ENCODE results near the gene CSK. TPM values are rescaled to one million over a fixed set of nuclear protein-coding genes. Genes with fewer than 3 reads are reported as not detected.
A peak's percentile ranks its signal among the peaks of the same experiment; 100 is the strongest.
"Not testable (repeated sequence)": the region's sequence is repeated elsewhere in the genome, so short reads cannot be mapped to it uniquely, and the experiment has no call there.

The CSK gene
- total RNA-seq, 3 donors from 2014 or later (not counting 1 experiment from before 2014, with no cell fraction given): 282 to 334 (median 287) TPM

DNA sequence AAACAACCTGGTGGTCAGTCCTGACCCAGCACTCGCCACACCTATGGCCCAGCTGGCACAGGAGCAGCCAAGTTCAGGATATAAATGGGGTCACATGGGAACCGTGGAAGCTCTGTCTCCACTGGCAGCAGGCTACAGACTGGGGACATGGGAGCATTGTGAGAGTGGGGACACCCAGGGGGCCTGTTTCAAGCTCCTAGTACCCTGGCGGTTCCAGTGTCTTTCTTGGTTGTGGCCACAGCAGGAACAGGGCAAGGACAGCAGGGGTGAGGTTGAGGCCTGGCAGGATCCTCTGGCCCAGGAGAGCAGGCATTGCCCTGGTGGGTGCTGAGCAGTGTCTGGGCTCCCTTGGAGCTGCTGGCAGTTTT, 1.9 kb downstream of the CSK start:
- H3K9me3 Mint-ChIP-seq: no peaks in the 10 kb centered on the region
- peak overlapping the region; percentile 97 for H3K4me3 Mint-ChIP-seq
- ATAC-seq (no peak), DNase-seq (peak in 1 of 2 donors; percentile 43)
- H3K27me3 Mint-ChIP-seq (ENCODE audit: low read depth in 2 of 2): no peaks in the 10 kb centered on the region
- peak overlapping the region; percentile 92 for H3K4me3 ChIP-seq (ENCODE audit: low read length)
- no peaks in the 10 kb centered on the region for H3K36me3 Mint-ChIP-seq
- peak overlapping the region; percentile 95 to 100 for H3K27ac Mint-ChIP-seq
- intact Hi-C loops (cut with micrococcal nuclease): loop anchor here (10.0 kb wide), 2 partner anchors 421 to 671 kb away; partner anchors contain the start of genes C15orf39 and SIN3A
- no peaks in the 10 kb centered on the region for H3K9me3 ChIP-seq (ENCODE audit: control insufficient read depth, insufficient read depth, low read length)
- 2% methylated on average over 3 of the region's 3 CpGs for WGBS (ENCODE audit: insufficient coverage)
- TF ChIP-seq, protein P1, sequence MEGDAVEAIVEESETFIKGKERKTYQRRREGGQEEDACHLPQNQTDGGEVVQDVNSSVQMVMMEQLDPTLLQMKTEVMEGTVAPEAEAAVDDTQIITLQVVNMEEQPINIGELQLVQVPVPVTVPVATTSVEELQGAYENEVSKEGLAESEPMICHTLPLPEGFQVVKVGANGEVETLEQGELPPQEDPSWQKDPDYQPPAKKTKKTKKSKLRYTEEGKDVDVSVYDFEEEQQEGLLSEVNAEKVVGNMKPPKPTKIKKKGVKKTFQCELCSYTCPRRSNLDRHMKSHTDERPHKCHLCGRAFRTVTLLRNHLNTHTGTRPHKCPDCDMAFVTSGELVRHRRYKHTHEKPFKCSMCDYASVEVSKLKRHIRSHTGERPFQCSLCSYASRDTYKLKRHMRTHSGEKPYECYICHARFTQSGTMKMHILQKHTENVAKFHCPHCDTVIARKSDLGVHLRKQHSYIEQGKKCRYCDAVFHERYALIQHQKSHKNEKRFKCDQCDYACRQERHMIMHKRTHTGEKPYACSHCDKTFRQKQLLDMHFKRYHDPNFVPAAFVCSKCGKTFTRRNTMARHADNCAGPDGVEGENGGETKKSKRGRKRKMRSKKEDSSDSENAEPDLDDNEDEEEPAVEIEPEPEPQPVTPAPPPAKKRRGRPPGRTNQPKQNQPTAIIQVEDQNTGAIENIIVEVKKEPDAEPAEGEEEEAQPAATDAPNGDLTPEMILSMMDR (IDR thresholded peaks at IDR 0.05): no peak
- peaks cover 3% of the 10 kb centered on the region for H3K36me3 ChIP-seq (ENCODE audit: control insufficient read depth, insufficient read depth, low read length)
- H3K27me3 ChIP-seq (ENCODE audit: control insufficient read depth, insufficient read depth, low read length): no peaks in the 10 kb centered on the region
- H3K4me1 Mint-ChIP-seq: peaks cover 80 to 90% of the 10 kb centered on the region in 2 donors
- H3K27ac ChIP-seq (ENCODE audit: low read length): peak overlapping the region; percentile 94
- H3K4me1 ChIP-seq (ENCODE audit: control insufficient read depth, insufficient read depth, low read length): peaks cover 87% of the 10 kb centered on the region

DNA sequence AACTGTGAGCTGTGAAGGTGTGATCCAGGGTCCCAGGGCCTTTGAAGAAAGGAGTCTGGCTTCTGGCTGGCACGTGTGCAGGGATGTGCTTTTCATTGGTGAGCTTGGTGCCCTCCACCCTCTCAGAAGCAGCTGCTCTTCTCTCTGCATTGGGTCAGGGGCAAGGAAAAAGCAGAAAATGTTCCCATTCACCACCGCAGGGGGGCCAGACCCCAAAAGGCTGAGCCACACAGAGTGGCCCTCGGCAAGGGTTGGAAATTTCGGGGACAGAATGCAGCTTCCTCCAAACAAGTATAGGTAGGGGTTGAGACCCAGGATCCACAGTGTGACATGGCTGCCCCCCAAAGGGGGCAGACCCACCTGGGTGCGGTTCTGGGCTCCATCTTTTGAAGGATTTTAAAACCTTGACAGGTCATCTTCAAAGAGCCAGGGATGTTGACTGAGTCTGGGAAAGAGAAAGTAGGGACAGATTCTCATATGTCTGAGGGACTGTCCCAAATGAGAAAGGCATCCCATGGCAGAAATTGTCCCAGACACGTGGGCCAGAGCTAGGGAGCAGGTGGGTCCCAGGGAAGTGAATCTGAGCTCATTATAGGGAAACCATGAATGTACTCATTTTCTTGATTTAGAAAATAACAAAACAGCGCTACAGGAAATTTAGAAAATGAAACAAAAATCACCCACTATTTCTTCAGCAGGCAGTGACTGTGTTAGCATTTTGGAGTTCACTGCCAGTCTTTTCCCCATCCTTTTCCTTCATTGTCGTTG, 2.7 kb downstream of the CSK start:
- peak overlapping the region; percentile 95 to 100 for H3K27ac Mint-ChIP-seq
- no peaks in the 10 kb centered on the region for H3K9me3 Mint-ChIP-seq
- H3K27ac ChIP-seq (ENCODE audit: low read length): peak overlapping the region; percentile 94
- intact Hi-C loops (cut with micrococcal nuclease): loop anchor here (1.0 to 10.0 kb wide), 5 partner anchors 7 to 670 kb away; partner anchors contain the start of genes C15orf39, COX5A, SIN3A and ULK3
- WGBS (ENCODE audit: insufficient coverage): 6% methylated on average over 8 of the region's 8 CpGs
- H3K4me3 Mint-ChIP-seq: peak overlapping the region; percentile 97
- H3K36me3 Mint-ChIP-seq: no peaks in the 10 kb centered on the region
- TF ChIP-seq, protein P1 (IDR thresholded peaks at IDR 0.05): peak; percentile 2
- peaks cover 90% of the 10 kb centered on the region for H3K4me1 ChIP-seq (ENCODE audit: control insufficient read depth, insufficient read depth, low read length)
- H3K4me1 Mint-ChIP-seq: peaks cover 80 to 90% of the 10 kb centered on the region in 2 donors
- H3K36me3 ChIP-seq (ENCODE audit: control insufficient read depth, insufficient read depth, low read length): peaks cover 3% of the 10 kb centered on the region
- no peaks in the 10 kb centered on the region for H3K27me3 Mint-ChIP-seq (ENCODE audit: low read depth in 2 of 2)
- no peaks in the 10 kb centered on the region for H3K9me3 ChIP-seq (ENCODE audit: control insufficient read depth, insufficient read depth, low read length)
- DNase-seq: no peak
- H3K4me3 ChIP-seq (ENCODE audit: low read length): peak overlapping the region; percentile 92
- no peak for ATAC-seq
- no peaks in the 10 kb centered on the region for H3K27me3 ChIP-seq (ENCODE audit: control insufficient read depth, insufficient read depth, low read length)

DNA sequence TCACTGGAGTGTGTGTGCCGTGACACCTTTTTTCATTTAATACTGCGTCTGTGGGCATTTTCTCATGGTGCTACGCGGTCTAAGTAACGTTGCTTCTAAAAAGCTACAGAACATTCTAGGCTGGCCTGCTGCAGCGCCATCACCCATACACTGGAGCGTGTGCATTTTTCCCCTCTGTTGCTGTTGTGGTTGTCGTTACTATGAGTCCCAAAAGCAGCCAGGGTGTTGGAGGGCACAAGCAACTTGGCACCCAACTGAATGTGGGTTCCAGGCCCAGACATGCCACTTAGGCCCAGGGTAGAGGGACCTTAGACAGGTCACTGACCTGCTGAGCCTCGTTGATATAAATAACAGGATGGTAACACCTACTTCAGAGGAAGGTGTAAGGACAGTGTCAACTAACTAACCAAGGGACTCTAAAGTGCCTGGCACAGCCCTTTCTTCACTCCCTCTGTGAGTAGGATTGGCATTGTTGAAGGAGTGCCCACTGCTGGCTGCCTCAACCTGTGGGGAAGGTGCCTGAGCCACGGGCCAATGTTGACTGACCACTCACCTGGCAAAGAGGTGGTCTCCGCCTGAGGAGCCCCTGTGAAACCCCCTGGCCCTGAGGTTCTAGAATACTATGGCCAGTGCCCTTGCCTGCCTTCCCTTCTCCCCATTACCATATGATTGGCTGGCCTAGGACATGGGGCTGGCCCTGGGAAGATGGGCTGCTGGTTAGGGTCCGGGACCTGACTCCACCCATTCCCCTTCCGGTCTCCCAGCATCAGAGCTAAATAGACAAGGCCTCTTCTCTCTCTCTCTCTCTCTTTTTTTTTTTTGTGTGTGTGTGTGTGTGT, 3.5 kb downstream of the CSK start:
- intact Hi-C loops (cut with micrococcal nuclease): loop anchor here (1.0 to 10.0 kb wide), 6 partner anchors 8 to 669 kb away; partner anchors contain the start of genes C15orf39, COX5A, SIN3A and ULK3
- Mint-ChIP-seq H3K36me3 (no peaks in the 10 kb centered on the region), H3K9me3 (no peaks in the 10 kb centered on the region), H3K27me3 (ENCODE audit: low read depth in 2 of 2) (no peaks in the 10 kb centered on the region), H3K27ac (peak overlapping the region; percentile 95 to 100), H3K4me3 (peak overlapping the region; percentile 97), H3K4me1 (peaks cover 80 to 90% of the 10 kb centered on the region in 2 donors)
- TF ChIP-seq, protein P1 (IDR thresholded peaks at IDR 0.05): peak; percentile 0
- 20% methylated on average over 13 of the region's 13 CpGs for WGBS (ENCODE audit: insufficient coverage)
- no peaks in the 10 kb centered on the region for H3K27me3 ChIP-seq (ENCODE audit: control insufficient read depth, insufficient read depth, low read length)
- H3K27ac ChIP-seq (ENCODE audit: low read length): peak overlapping the region; percentile 94
- peak overlapping the region; percentile 92 for H3K4me3 ChIP-seq (ENCODE audit: low read length)
- H3K4me1 ChIP-seq (ENCODE audit: control insufficient read depth, insufficient read depth, low read length): peaks cover 90% of the 10 kb centered on the region
- peak; percentile 44 to 67 for DNase-seq
- peak; percentile 5 to 10 (median 5) for ATAC-seq
- H3K9me3 ChIP-seq (ENCODE audit: control insufficient read depth, insufficient read depth, low read length): no peaks in the 10 kb centered on the region
- H3K36me3 ChIP-seq (ENCODE audit: control insufficient read depth, insufficient read depth, low read length): peaks cover 6% of the 10 kb centered on the region

DNA sequence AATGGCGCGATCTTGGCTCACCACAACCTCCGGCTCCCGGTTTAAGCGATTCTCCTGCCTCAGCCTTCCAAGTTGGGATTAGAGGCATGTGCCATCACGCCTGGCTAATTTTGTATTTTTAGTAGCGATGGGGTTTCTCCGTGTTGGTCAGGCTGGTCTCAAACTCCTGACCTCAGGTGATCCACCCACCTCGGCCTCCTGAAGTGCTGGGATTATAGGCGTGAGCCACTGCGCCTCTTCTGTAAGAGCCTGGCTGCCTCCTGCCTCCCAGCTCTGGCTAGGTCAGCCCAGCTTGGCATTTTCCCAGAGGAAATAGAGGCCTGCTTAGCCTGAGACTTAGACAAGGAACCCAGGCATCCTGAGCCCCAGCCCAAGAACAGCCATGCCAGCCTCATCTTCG, 4.2 kb downstream of the CSK start:
- H3K4me1 ChIP-seq (ENCODE audit: control insufficient read depth, insufficient read depth, low read length): peaks cover 88% of the 10 kb centered on the region
- not testable (repeated sequence) for H3K36me3 ChIP-seq (ENCODE audit: control insufficient read depth, insufficient read depth, low read length); H3K27me3 ChIP-seq (ENCODE audit: control insufficient read depth, insufficient read depth, low read length); ATAC-seq; H3K27me3 Mint-ChIP-seq (ENCODE audit: low read depth in 2 of 2); H3K36me3 Mint-ChIP-seq; H3K9me3 Mint-ChIP-seq; H3K9me3 ChIP-seq (ENCODE audit: control insufficient read depth, insufficient read depth, low read length); DNase-seq
- Mint-ChIP-seq H3K4me1 (peaks cover 80 to 90% of the 10 kb centered on the region in 2 donors), H3K4me3 (peak overlapping the region; percentile 97), H3K27ac (peak overlapping the region; percentile 95 to 100)
- 25% methylated on average over 12 of the region's 12 CpGs for WGBS (ENCODE audit: insufficient coverage)
- intact Hi-C loops (cut with micrococcal nuclease): loop anchor here (2.0 to 10.0 kb wide), 5 partner anchors 15 to 669 kb away; partner anchors contain the start of genes C15orf39, COX5A, SIN3A and ULK3
- peak overlapping the region; percentile 37 for H3K4me3 ChIP-seq (ENCODE audit: low read length)
- H3K27ac ChIP-seq (ENCODE audit: low read length): peak overlapping the region; percentile 94

Measured in natural killer cell (primary cell).